H9 (cell line): Measurements from ENCODE around the gene RNF126. TPM values are rescaled to one million over a fixed set of nuclear protein-coding genes. Genes with fewer than 3 reads are reported as not detected.

Experiments
- DNase-seq: peaks from one replicate; pipeline ENCODE4 v3.0.0-alpha.2; 2017
- H2AFZ ChIP-seq: one replicate; pipeline ENCODE4 v1.6.1; 2013; ENCODE audit warnings: mild to moderate bottlenecking, low read length, control low read depth, moderate library complexity
- H2AK5ac ChIP-seq: 2 replicates; pipeline ENCODE4 v1.6.1; 2013; ENCODE audit warnings: low read length, control low read depth, mixed read lengths; ENCODE audit not compliant: insufficient read length
- H2BK120ac ChIP-seq: one replicate; pipeline ENCODE4 v1.6.1; 2013; ENCODE audit warnings: low read depth, mild to moderate bottlenecking, low read length, control low read depth, inconsistent platforms; ENCODE audit not compliant: poor library complexity, severe bottlenecking
- H2BK12ac ChIP-seq: 2 replicates; pipeline ENCODE4 v1.6.1; 2013; ENCODE audit warnings: low read length, control low read depth, mixed read lengths, low read depth; ENCODE audit not compliant: insufficient read length
- H2BK15ac ChIP-seq: 2 replicates; pipeline ENCODE4 v1.6.1; 2013; ENCODE audit warnings: low read depth, low read length, control low read depth
- H2BK20ac ChIP-seq: one replicate; pipeline ENCODE4 v1.6.1; 2013; ENCODE audit warnings: low read depth, mild to moderate bottlenecking, low read length, control low read depth, inconsistent platforms; ENCODE audit not compliant: poor library complexity, severe bottlenecking
- H2BK5ac ChIP-seq: 2 replicates; pipeline ENCODE4 v1.6.1; 2013; ENCODE audit warnings: low read length, control low read depth, mixed read lengths; ENCODE audit not compliant: insufficient read length
- H3K14ac ChIP-seq: 2 replicates; pipeline ENCODE4 v1.6.1; 2013; ENCODE audit warnings: low read length, control low read depth; ENCODE audit not compliant: insufficient read depth
- H3K18ac ChIP-seq: 2 replicates; pipeline ENCODE4 v1.6.1; 2013; ENCODE audit warnings: low read depth, mild to moderate bottlenecking, mixed read lengths, low read length, control low read depth; ENCODE audit not compliant: insufficient read length
- H3K23ac ChIP-seq: 2 replicates; pipeline ENCODE4 v1.6.1; 2013; ENCODE audit warnings: low read length, control low read depth, mixed read lengths, low read depth; ENCODE audit not compliant: insufficient read length
- H3K23me2 ChIP-seq: 2 replicates; pipeline ENCODE4 v1.6.1; 2013; ENCODE audit warnings: low read depth, mild to moderate bottlenecking, mixed read lengths, low read length, control low read depth; ENCODE audit not compliant: insufficient read length, poor library complexity, severe bottlenecking
- H3K27ac ChIP-seq: 2 replicates; pipeline ENCODE4 v1.5.1; 2013; ENCODE audit warnings: low read length, control low read depth, mixed read lengths, low read depth; ENCODE audit not compliant: insufficient read length
- H3K27me3 ChIP-seq: 2 replicates; pipeline ENCODE4 v1.6.1; 2013; ENCODE audit warnings: low read length, control low read depth, inconsistent platforms; ENCODE audit not compliant: insufficient read depth
- H3K4ac ChIP-seq: 2 replicates; pipeline ENCODE4 v1.6.1; 2013; ENCODE audit warnings: low read depth, mild to moderate bottlenecking, control low read depth, inconsistent platforms, low read length, moderate library complexity
- H3K4me1 ChIP-seq: 2 replicates; pipeline ENCODE4 v1.6.1; 2013; ENCODE audit warnings: low read length, control low read depth, inconsistent platforms; ENCODE audit not compliant: insufficient read depth
- H3K4me2 ChIP-seq: 2 replicates; pipeline ENCODE4 v1.6.1; 2013; ENCODE audit warnings: low read length, control low read depth, mixed read lengths; ENCODE audit not compliant: insufficient read length, insufficient read depth
- H3K56ac ChIP-seq: 2 replicates; pipeline ENCODE4 v1.6.1; 2013; ENCODE audit warnings: low read depth, mild to moderate bottlenecking, mixed read lengths, low read length, control low read depth; ENCODE audit not compliant: insufficient read length
- H3K79me1 ChIP-seq: 2 replicates; pipeline ENCODE4 v1.6.1; 2013; ENCODE audit warnings: low read depth, mild to moderate bottlenecking, moderate library complexity, low read length, control low read depth, inconsistent platforms; ENCODE audit not compliant: insufficient read depth, poor library complexity, severe bottlenecking
- H3K79me2 ChIP-seq: 2 replicates; pipeline ENCODE4 v1.6.1; 2013; ENCODE audit warnings: low read length, control low read depth, inconsistent platforms; ENCODE audit not compliant: insufficient read depth
- H3K9ac ChIP-seq: 2 replicates; pipeline ENCODE4 v1.6.1; 2013; ENCODE audit warnings: low read length, control low read depth, mixed read lengths; ENCODE audit not compliant: insufficient read length; ENCODE audit errors: extremely low read depth
- H3K9me3 ChIP-seq: one replicate; pipeline ENCODE4 v1.6.1; 2013; ENCODE audit warnings: low read depth, low read length, inconsistent platforms; ENCODE audit not compliant: control insufficient read depth
- H3T11ph ChIP-seq: one replicate; pipeline ENCODE4 v1.6.1; 2013; ENCODE audit warnings: mild to moderate bottlenecking, low read length, control low read depth, inconsistent platforms
- H4K20me1 ChIP-seq: one replicate; pipeline ENCODE4 v1.6.1; 2013; ENCODE audit not compliant: control insufficient read depth, insufficient read length, insufficient read depth
- H4K5ac ChIP-seq: 2 replicates; pipeline ENCODE4 v1.6.1; 2013; ENCODE audit warnings: low read depth, mild to moderate bottlenecking, mixed read lengths, low read length, control low read depth; ENCODE audit not compliant: insufficient read length
- H4K8ac ChIP-seq: replicated peaks from 2 replicates; pipeline ENCODE4 v1.6.1; 2013; ENCODE audit warnings: low read length, control low read depth, mixed read lengths, low read depth; ENCODE audit not compliant: insufficient read length
- H4K91ac ChIP-seq: 2 replicates; pipeline ENCODE4 v1.6.1; 2013; ENCODE audit warnings: low read depth, mild to moderate bottlenecking, moderate library complexity, mixed read lengths, low read length, control low read depth; ENCODE audit not compliant: insufficient read length
- H3K27ac Mint-ChIP-seq, 3 experiments: 2 replicates in 2 of 3; 3 replicates in 1 of 3; pipeline ENCODE4 v1.8.0; 2020 to 2021; ENCODE audit warnings: mixed read lengths in 3 of 3, mild to moderate bottlenecking in 1 of 3, moderate library complexity in 1 of 3
- H3K27me3 Mint-ChIP-seq: 2 replicates; pipeline ENCODE4 v1.8.0; 2021; ENCODE audit warnings: low read depth, mild to moderate bottlenecking, moderate library complexity, mixed read lengths
- H3K36me3 Mint-ChIP-seq, 3 experiments: 2 replicates in 2 of 3; 3 replicates in 1 of 3; pipeline ENCODE4 v1.8.0; 2020 to 2021; ENCODE audit warnings: low read depth in 3 of 3, mixed read lengths in 3 of 3; ENCODE audit not compliant: insufficient read depth in 1 of 3
- H3K4me1 Mint-ChIP-seq, 2 experiments: 2 replicates each; pipeline ENCODE4 v1.8.0; 2020; ENCODE audit warnings: mixed read lengths in 2 of 2
- H3K4me3 Mint-ChIP-seq, 2 experiments: 2 replicates in 1 of 2; 3 replicates in 1 of 2; pipeline ENCODE4 v1.8.0; 2020 to 2021; ENCODE audit warnings: mild to moderate bottlenecking in 2 of 2, mixed read lengths in 2 of 2, moderate library complexity in 1 of 2
- H3K9me3 Mint-ChIP-seq, 2 experiments: 2 replicates in 1 of 2; 3 replicates in 1 of 2; pipeline ENCODE4 v1.8.0; 2020; ENCODE audit warnings: mild to moderate bottlenecking in 2 of 2, mixed read lengths in 2 of 2, moderate library complexity in 1 of 2
- WGBS: extraction: QIAGEN DNeasy Blood & Tissue Kit; methylation state at CpG from one replicate; pipeline ENCODE4 v1.1.7; 2013; ENCODE audit warnings: missing lambda C conversion rate, low lambda C conversion rate, mixed read lengths; ENCODE audit not compliant: insufficient read length; ENCODE audit errors: extremely low coverage; 5-methylcytosine and 5-hydroxymethylcytosine counted together
- total RNA-seq: library from RNA; stranded (reverse); gene quantifications from 2 replicates; pipeline ENCODE4 v1.2.1, GENCODE V29; 2021
- TF ChIP-seq, protein P1 (sequence below): fragments of 200-600 bp; sonication (generic); conservative IDR thresholded peaks from 3 replicates; pipeline ENCODE4 v1.8.0; 2021; ENCODE audit warnings: antibody characterized with exemption, mild to moderate bottlenecking

The RNF126 gene
- total RNA-seq, 1 experiment from 2014 or later: 81.9 TPM

DNA sequence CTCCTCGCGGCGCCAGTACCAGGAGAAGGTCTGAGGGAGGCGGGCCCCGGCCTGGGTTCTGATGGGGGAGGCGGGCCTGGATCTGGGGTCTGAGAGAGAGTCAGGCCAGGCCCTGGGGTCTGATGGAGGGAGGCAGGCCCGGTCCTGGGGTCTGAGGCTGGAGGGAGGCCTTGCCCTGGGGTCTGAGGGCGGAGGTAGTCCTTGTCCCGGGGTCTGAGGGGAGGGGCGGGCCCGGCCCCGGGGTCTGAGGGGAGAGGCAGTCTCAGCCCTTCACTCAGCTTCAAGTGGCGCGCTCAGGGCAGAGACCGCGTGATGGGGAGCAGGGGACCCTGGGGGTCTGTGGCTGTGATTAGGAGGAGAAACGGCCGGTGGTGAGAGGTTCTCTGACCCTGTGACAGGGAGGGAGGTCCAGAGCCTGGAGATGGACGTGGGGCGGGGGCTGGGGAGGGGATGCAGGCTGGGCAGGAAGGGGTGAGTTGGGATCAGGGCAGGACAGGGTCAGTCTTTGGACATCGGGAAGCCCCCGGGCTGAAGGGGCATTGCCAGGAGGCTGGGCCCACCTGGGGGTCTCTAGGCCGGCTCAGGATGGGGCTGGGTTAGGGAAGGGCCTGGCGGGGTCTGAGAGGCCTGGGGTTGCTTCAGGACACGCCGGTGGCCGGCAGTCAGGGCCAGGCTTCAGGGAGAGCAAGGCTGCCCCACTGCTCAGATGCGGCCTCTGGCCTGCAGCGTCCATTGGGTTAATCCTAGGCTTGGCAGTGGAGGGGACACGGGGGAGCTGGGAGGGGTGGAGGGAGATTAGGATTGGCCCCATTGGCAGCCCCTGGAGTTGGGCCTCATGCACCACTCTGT lies 54.6 kb downstream of the RNF126 start:
- Histone ChIP-seq H3T11ph (no peak overlapping the region), H2AK5ac (no peak overlapping the region), H2BK20ac (no peak overlapping the region), H2BK12ac (no peak overlapping the region), H3K27ac (no peak overlapping the region), H3K9ac (no peak overlapping the region), H2BK120ac (no peak overlapping the region), H3K27me3 (no peaks in the 10 kb centered on the region), H4K91ac (no peak overlapping the region), H4K8ac (no peak overlapping the region), H3K23ac (no peak overlapping the region), H3K56ac (no peak overlapping the region), H3K9me3 (no peaks in the 10 kb centered on the region), H3K18ac (no peak overlapping the region), H2BK15ac (no peak overlapping the region), H2BK5ac (no peak overlapping the region), H3K79me1 (no peaks in the 10 kb centered on the region), H3K23me2 (no peaks in the 10 kb centered on the region), H3K4me1 (no peaks in the 10 kb centered on the region), H4K20me1 (no peaks in the 10 kb centered on the region), H3K79me2 (no peaks in the 10 kb centered on the region), H3K14ac (no peak overlapping the region), H2AFZ (no peak overlapping the region), H3K4me2 (no peak overlapping the region), H4K5ac (no peak overlapping the region), H3K4ac (no peak overlapping the region)
- TF ChIP-seq, protein P1, sequence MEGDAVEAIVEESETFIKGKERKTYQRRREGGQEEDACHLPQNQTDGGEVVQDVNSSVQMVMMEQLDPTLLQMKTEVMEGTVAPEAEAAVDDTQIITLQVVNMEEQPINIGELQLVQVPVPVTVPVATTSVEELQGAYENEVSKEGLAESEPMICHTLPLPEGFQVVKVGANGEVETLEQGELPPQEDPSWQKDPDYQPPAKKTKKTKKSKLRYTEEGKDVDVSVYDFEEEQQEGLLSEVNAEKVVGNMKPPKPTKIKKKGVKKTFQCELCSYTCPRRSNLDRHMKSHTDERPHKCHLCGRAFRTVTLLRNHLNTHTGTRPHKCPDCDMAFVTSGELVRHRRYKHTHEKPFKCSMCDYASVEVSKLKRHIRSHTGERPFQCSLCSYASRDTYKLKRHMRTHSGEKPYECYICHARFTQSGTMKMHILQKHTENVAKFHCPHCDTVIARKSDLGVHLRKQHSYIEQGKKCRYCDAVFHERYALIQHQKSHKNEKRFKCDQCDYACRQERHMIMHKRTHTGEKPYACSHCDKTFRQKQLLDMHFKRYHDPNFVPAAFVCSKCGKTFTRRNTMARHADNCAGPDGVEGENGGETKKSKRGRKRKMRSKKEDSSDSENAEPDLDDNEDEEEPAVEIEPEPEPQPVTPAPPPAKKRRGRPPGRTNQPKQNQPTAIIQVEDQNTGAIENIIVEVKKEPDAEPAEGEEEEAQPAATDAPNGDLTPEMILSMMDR: no peak
- DNase-seq: no peak
- Mint-ChIP-seq H3K27ac (no peak overlapping the region), H3K36me3 (peaks cover 8 to 18% (median 12%) of the 10 kb centered on the region in 3 experiments), H3K9me3 (peaks cover 10 to 13% of the 10 kb centered on the region in 2 experiments), H3K4me3 (no peak overlapping the region), H3K4me1 (peaks cover 3 to 4% of the 10 kb centered on the region in 2 experiments; a peak in 1 of 4 replicates), H3K27me3 (no peaks in the 10 kb centered on the region)
- no CpG with 5 or more reads among the region's 30 CpGs for WGBS
